ENCODE data around the gene TSC22D3.

DNA sequence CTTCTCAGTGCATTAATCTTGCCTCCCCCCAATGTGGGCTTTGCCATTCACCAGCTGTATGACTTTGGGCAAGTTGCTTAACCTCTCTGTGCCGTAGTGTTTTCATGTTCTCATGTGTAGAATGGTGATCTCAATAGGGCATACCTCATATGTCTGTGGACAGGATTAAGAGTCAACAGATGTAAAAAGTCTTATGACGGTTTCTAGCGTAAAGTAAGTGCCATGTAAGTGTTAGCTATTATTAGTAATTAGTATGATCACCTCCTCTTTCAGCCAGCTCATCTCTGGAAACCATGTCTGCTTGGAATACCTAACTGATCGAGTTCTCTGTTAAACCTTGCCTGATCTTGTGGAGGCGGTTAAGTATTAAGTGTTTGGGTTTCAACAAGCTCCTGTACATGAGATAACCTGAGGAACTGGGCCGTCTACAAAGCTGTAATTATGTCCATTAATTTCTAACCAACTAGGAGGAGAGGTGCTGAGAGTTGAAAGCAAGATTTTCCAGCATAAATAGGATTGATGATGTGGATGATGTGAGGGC, 66.3 kb downstream of the TSC22D3 start:
- TF ChIP-seq, protein P1, sequence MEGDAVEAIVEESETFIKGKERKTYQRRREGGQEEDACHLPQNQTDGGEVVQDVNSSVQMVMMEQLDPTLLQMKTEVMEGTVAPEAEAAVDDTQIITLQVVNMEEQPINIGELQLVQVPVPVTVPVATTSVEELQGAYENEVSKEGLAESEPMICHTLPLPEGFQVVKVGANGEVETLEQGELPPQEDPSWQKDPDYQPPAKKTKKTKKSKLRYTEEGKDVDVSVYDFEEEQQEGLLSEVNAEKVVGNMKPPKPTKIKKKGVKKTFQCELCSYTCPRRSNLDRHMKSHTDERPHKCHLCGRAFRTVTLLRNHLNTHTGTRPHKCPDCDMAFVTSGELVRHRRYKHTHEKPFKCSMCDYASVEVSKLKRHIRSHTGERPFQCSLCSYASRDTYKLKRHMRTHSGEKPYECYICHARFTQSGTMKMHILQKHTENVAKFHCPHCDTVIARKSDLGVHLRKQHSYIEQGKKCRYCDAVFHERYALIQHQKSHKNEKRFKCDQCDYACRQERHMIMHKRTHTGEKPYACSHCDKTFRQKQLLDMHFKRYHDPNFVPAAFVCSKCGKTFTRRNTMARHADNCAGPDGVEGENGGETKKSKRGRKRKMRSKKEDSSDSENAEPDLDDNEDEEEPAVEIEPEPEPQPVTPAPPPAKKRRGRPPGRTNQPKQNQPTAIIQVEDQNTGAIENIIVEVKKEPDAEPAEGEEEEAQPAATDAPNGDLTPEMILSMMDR (IDR thresholded peaks at IDR 0.05) = no peak
- TF ChIP-seq POLR2A (IDR thresholded peaks at IDR 0.05) (no peak), EP300 (IDR thresholded peaks at IDR 0.05) (no peak), POLR2AphosphoS5 (IDR thresholded peaks at IDR 0.05) (no peak)
